ENCODE data around the gene FOXO3.
"Not testable (repeated sequence)": the region's sequence is repeated elsewhere in the genome, so short reads cannot be mapped to it uniquely, and the experiment has no call there.

GRCh38 chr6:108681721-108682120, 121.0 kb downstream of the FOXO3 start:
- TF ChIP-seq POLR2A, CTCF (IDR thresholded peaks at IDR 0.05): not testable (repeated sequence)

Data from lower leg skin (tissue), 3 donors.